GM12865 (cell line): ENCODE measurements around the gene UVSSA.

ENCODE experiments used
- DNase-seq: peaks from one replicate; pipeline ENCODE4 v3.0.0; 2010; ENCODE audit warnings: low read depth
- H3K4me3 ChIP-seq: 2 replicates; pipeline ENCODE4 v1.5.1; 2011; ENCODE audit warnings: mild to moderate bottlenecking, low read depth, low read length, control low read depth
- CTCF ChIP-seq: IDR thresholded peaks from 2 replicates; pipeline ENCODE4 v1.5.1; 2011; ENCODE audit warnings: low read length, control low read depth, low read depth, inconsistent platforms; ENCODE audit not compliant: insufficient read depth; ENCODE audit errors: missing control alignments

The UVSSA gene

GRCh38 chr4:1373892-1374705, 27.1 kb downstream of the UVSSA start:
- no peak overlapping the region for H3K4me3 ChIP-seq
- no peak for TF ChIP-seq CTCF
- DNase-seq: no peak

- no peak for TF ChIP-seq CTCF
- no peak overlapping the region for H3K4me3 ChIP-seq
- DNase-seq: no peak
These were observed 27.7 kb downstream of the UVSSA start for GRCh38 chr4:1374706-1375045.

GRCh38 chr4:1375051-1375721, 28.2 kb downstream of the UVSSA start:
- TF ChIP-seq CTCF: no peak
- no peak overlapping the region for H3K4me3 ChIP-seq
- no peak for DNase-seq

- H3K4me3 ChIP-seq: no peak overlapping the region
- no peak for DNase-seq
- TF ChIP-seq CTCF: no peak
These were observed 28.8 kb downstream of the UVSSA start for GRCh38 chr4:1375761-1376322.

- no peak overlapping the region for H3K4me3 ChIP-seq
- DNase-seq: no peak
- no peak for TF ChIP-seq CTCF
These were observed 29.4 kb downstream of the UVSSA start for GRCh38 chr4:1376391-1376840.

GRCh38 chr4:1376841-1377605, 30.0 kb downstream of the UVSSA start:
- TF ChIP-seq CTCF: no peak
- H3K4me3 ChIP-seq: no peak overlapping the region
- no peak for DNase-seq
